ENCODE results near the gene ARFGEF3.
"Not testable (repeated sequence)": the region's sequence is repeated elsewhere in the genome, so short reads cannot be mapped to it uniquely, and the experiment has no call there.

ARFGEF3 gene

DNA sequence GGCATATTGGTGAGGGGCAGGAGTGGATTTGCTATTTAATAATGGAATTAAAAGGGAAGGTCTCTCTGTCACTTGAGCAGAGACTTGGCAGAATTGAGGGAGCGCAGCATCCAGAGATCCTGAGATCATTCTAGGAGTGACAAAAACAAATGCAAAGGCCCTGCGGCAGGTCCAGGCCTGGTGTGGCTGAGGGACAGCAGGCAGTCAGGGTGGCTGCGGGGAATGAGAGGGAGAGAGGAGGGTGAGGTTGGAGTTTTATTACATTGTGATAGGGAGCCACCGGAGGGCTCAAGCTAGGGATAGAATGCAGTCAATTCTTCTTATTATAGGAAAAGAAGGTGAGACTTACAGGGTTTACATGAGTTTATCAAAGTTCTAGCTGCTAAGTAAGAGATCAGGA, 116.1 kb downstream of the ARFGEF3 start:
- DNase-seq, result no peak

DNA sequence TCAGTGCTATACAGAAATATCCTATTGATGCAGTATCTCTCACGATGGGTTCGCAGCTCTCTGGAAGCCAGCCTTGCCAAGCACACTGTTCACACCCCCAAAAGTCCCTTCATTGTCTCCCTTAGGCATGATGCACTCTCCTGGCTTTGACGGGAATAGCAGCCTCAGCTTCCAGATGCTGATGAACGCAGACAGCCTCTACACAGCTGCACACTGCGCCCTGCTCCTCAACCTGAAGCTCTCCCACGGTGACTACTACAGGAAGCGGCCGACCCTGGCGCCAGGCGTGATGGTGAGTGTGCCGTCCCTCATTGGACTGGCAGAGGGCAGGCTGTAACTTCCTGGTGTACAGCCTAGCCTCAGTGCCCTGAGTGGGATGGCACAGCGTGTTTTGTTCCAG, 116.6 kb downstream of the ARFGEF3 start:
- no peak for DNase-seq

DNA sequence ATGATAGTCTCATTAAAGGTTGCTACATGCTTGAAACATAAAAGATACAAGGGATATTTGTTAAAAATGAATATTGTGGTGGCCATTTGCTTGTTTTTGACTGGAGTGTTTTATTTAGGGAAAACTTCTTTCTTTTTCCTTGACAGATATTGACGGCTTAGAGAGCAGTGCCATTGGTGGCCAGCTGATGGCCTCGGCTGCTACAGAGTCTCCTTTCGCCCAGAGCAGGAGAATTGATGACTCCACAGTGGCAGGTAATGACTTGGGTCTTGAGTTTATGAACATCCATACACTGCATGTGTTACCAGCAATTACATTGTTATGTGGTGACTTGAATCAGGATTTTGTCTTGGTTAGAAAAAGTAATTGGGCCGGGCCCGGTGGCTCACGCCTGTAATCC, 124.1 kb downstream of the ARFGEF3 start:
- DNase-seq, result no peak

DNA sequence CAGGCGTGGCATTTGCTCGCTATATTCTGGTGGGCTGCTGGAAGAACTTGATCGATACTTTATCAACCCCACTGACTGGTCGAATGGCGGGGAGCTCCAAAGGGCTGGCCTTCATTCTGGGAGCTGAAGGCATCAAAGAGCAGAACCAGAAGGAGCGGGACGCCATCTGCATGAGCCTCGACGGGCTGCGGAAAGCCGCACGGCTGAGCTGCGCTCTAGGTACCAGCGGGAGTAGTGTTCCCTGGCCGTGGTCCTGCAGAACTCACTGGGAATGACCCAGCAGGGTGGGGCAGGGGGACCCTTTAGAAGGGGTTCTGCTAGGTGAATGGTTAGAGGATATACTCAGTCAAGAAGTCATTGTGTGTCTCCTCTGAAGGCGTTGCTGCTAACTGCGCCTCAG, 125.0 kb downstream of the ARFGEF3 start:
- DNase-seq, result no peak

GRCh38 chr6:138287144-138287955, 125.6 kb downstream of the ARFGEF3 start:
- DNase-seq, result peak; percentile 49

DNA sequence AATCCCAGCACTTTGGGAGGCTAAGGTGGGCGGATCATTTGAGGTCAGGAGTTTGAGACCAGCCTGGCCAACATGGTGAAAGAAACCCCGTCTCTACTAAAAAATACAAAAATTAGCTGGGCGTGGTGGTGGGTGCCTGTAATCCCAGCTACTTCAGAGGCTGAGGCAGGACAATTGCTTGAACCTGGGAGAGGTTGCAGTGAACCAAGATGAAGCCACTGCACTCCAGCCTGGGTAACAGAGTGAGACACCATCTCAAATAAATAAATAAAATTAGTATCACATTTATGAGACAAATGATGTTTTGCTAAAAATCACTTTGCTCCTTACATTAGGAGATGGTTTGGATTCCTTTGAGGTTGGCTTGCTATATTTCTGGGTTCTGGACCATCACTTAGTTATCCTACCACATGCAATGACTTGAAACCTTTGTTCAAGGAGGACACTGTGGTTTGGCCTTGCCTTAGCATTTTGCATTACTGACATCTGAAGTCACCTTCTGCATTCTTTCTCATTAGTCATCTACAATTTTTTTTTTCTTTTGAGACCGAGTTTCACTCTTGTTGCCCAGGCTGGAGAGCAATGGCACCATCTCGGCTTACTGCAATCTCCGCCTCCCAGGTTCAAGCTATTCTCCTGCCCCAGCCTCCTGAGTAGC, 126.8 kb downstream of the ARFGEF3 start:
- DNase-seq, result not testable (repeated sequence)

DNA sequence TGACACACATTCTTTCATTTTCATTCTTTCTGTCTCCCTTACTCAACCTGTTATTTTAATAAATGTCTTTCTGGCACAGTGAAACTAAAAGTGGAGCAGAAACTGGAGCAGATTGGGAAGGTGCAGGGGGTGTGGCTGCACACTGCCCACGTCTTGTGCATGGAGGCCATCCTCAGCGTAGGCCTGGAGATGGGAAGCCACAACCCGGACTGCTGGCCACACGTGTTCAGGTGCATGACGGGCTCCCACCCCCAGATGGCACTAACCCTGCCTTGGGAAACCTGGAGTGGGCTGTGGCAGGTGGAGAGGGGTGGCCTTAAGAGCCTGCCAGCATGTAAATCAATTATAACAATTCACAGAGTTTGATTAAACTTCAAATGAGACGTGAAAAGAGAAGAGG, 128.0 kb downstream of the ARFGEF3 start:
- DNase-seq, result peak; percentile 42

DNA sequence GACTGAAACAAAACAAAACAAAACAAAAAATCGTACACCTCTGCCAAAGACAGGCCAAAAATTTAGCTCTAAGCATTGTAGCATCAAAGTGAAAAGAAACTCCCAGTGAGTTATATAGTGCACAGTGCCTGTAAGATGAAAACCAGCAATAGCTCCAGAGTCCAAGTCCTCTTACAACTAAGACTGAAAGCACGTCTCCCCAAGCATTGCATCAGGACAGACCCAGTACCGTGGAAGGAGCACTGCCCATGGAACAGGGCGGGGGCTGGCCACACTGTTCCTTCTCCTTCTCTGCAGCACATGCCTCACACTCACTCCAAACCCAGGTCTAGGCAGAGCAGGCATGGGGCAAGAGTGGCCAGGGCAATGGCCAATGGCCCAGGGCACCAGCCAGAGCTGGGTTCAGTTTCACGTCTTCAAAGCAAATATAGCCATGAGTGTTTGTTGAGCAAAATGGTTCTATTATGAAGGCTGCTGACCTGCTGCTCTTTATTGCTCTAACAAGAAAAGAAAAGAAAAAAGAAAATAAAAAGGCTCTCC, 128.8 kb downstream of the ARFGEF3 start:
- no peak for DNase-seq

- DNase-seq, result no peak
Measured at GRCh38 chr6:138291036-138291848, 129.5 kb downstream of the ARFGEF3 start.

GRCh38 chr6:138291849-138292181, 130.1 kb downstream of the ARFGEF3 start:
- no peak for DNase-seq

GRCh38 chr6:138292482-138292881, 130.7 kb downstream of the ARFGEF3 start:
- DNase-seq, result no peak

DNA sequence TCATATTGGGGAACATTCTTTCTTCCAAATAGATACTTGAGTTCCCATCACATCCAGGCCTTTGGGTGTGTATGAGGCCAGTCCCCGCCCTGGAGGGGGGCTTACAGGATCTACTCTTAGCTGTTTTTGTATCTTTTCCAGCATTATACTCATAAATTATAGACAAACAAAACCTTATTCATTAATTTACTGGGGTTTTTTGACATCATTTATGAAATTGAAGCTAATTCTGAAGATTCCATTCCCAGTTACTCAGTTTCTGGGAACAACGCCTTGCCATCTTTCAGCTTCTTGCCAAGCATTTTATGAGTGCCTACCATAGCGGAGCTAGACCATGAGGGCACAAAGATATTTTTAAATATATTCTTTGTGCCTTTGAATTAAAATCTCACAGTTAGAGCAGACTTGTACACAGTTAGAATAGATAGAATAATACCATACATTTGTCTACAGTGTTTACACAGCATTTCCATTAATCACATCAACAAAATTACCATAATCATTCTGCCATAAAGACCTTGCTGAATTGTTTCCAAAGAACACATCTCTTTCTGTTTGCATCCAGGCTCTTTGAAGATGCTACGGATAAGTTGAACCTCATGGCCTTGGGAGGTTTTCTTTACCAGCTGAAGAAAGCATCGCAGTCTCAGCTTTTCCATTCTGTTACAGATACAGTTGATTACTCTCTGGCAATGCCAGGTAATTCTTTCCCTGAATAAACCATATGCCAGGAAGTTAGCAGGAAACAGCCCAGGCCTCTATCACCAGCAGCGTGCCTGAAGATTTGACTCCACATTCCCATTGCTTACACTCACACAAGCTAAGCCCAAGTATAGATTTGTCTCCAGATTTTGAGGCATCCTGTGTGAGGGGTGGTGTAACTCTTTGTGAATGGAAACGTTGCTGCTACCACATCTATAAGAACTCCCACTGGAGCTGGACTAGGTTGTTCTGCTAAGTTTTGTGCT, 132.0 kb downstream of the ARFGEF3 start:
- no peak for DNase-seq

DNA sequence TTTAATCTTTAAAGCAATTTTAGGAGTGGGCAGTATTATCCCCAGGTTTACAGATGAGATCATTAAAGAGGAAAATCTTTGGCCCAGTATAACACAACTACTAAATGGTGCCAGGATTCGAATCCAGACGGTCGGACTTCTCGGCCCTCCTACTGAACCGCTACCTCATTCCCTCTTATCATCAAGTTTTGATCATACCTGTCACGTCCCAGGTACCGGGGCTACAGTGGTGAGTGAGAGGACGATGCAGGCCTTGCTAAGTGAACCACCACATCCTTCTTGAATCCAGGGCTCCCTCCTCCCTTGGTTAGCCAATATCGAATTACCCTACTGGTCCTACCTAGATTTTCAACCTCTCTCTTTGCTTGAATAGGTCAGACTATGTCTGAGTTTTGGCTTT, 134.6 kb downstream of the ARFGEF3 start:
- no peak for DNase-seq

DNA sequence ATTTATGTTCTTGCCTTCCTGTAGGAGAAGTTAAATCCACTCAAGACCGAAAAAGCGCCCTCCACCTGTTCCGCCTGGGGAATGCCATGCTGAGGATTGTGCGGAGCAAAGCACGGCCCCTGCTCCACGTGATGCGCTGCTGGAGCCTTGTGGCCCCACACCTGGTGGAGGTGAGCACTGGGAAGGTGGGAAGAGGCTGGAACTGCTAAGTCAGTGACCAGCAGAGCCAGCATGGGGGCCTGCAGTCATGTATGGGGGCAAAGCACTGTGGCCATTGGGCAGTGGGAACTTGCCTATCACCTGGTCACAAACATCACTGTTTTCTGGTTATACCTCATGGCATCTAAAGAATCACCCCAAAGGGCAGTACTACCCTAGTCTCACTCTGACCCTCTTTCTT, 135.0 kb downstream of the ARFGEF3 start:
- DNase-seq, result no peak

GRCh38 chr6:138297761-138298298, 136.1 kb downstream of the ARFGEF3 start:
- no peak for DNase-seq

GRCh38 chr6:138300469-138300868, 138.7 kb downstream of the ARFGEF3 start:
- no peak for DNase-seq

GRCh38 chr6:138302554-138302953, 140.8 kb downstream of the ARFGEF3 start:
- DNase-seq, result no peak

- no peak for DNase-seq
Measured at GRCh38 chr6:138307352-138307751, 145.6 kb downstream of the ARFGEF3 start.

DNA sequence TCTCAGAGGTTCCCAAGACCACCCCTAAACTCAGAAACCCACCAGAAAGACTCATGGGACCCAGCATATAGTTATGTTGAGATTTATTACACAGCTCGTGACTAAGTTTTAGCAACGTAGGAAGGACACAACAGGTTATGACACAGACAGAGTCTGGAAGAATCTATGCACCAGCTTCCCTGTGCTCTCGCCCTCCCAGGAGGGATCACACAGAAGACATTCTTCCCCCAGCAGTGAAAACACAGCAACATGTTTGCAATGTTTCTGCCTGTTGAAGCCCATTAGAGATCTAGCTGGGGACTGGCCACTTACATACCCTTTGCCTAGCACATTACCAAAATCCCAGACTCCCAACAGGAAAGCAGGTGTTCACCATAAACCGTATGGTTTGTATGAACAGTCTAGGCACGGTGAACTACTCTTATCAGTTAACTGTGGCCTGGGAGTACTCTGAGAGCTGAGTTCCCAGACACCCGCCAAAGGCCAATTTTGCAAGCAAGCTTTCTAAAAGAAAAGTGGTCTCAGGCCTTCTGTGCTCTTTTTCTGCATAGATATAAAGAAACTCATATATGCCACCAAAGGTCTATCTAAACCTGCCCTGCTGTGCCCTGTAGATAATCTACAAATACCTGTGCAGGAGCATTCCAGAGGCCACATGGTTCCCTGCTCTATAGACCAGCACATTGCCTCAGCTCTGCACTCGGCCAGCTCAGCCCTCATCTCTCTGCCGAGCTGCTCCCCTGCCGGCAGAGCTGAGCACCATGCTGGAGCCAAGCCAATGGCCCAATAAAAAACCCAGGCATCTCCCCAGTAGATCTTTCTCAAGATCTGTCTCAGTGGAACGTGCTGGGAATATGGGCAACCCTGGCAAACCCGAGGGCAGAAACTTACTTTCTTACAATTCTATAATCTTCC, 146.3 kb downstream of the ARFGEF3 start:
- no peak for DNase-seq

GRCh38 chr6:138308731-138309110, 147.0 kb downstream of the ARFGEF3 start:
- no peak for DNase-seq

DNA sequence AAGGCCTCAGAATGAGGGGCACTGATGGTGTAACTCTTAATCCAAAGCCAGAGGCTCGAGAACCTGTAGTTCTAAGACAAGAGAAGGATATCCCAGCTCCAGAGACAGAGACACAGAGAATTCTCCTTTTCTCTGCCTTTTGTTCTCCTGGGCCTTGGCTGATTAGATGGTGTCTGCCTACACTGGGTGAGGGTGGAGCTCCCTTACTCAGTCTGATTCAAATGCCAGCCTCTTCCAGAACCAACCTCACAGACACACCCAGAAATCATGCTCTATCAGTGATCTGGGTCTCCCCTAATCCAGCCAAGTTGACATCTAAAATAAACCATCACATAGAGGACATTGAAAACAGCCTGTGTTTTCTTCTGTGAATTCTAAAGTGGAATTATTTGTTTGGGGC, 148.0 kb downstream of the ARFGEF3 start:
- DNase-seq, result no peak

All from NCI-H1436 (cell line).